Gastroesophageal sphincter (tissue), 4 donors: ENCODE results near the gene SHLD1. TPM values are rescaled to one million over a fixed set of nuclear protein-coding genes. Genes with fewer than 3 reads are reported as not detected.

Experiments used
- ATAC-seq: fragments of 150-250 bp; one replicate; pipeline ENCODE4 v1.9.1; 2016; ENCODE audit warnings: mild to moderate bottlenecking, moderate library complexity
- H3K27ac ChIP-seq, 4 donors: fragments of 200-600 bp; sonication (generic) in 3 of 4; 1 replicate in 3 of 4; 2 replicates in 1 of 4; pipeline ENCODE4 v1.5.1; 2016 to 2019
- H3K27me3 ChIP-seq: fragments of 200-600 bp; sonication (generic); one replicate; pipeline ENCODE4 v1.5.1; 2019
- H3K36me3 ChIP-seq, 2 donors: fragments of 200-600 bp; sonication (generic); one replicate each; pipeline ENCODE4 v1.5.1; 2019; ENCODE audit warnings: control low read depth in 1 of 2
- H3K4me1 ChIP-seq, 3 donors: fragments of 200-600 bp; sonication (generic); 1 replicate in 2 of 3; 2 replicates in 1 of 3; pipeline ENCODE4 v1.5.1; 2016 to 2019; ENCODE audit warnings: control low read depth in 2 of 3
- H3K4me3 ChIP-seq, 2 donors: fragments of 200-600 bp; sonication (generic); one replicate each; pipeline ENCODE4 v1.5.1; 2019; ENCODE audit warnings: mild to moderate bottlenecking in 1 of 2, moderate library complexity in 1 of 2
- H3K9me3 ChIP-seq, 3 donors: fragments of 200-600 bp; sonication (generic); one replicate each; pipeline ENCODE4 v1.5.1; 2017 to 2019; ENCODE audit warnings: control low read depth in 2 of 3
- EP300 ChIP-seq: sonication (generic); formaldehyde crosslinking; IDR thresholded peaks from one replicate; pipeline ENCODE4 v1.6.1; 2017; ENCODE audit warnings: antibody characterized with exemption, mild to moderate bottlenecking
- POLR2A ChIP-seq, 2 donors: fragments of 450-650 bp; IDR thresholded peaks; one replicate each; pipeline ENCODE4 v1.6.1; 2017; ENCODE audit warnings: antibody characterized with exemption in 2 of 2, mild to moderate bottlenecking in 2 of 2, moderate library complexity in 1 of 2
- POLR2AphosphoS5 ChIP-seq: sonication (generic); formaldehyde crosslinking; IDR thresholded peaks from one replicate; pipeline ENCODE4 v1.6.1; 2017; ENCODE audit warnings: antibody characterized with exemption
- WGBS, 2 donors: methylation state at CpG; one replicate each; pipeline ENCODE4 v1.1.5; 2018; ENCODE audit warnings: low coverage in 1 of 2; 5-methylcytosine and 5-hydroxymethylcytosine counted together
- total RNA-seq, 4 donors: library from RNA; depleted of rRNA; stranded (reverse); fragments of >200 nt; gene quantifications; one replicate each; pipeline ENCODE4 v1.1.0, GENCODE V29; 2016
- TF ChIP-seq, protein P1 (sequence below), 4 experiments: fragments of 200-600 bp in 2 of 4; fragments of 450-650 bp in 2 of 4; sonication (generic) in 1 of 4; IDR thresholded peaks; one replicate each; pipeline ENCODE4 v1.5.1; 2017 to 2019; ENCODE audit warnings: antibody characterized with exemption in 4 of 4, mild to moderate bottlenecking in 2 of 4, moderate library complexity in 2 of 4

The SHLD1 gene
- total RNA-seq, 4 donors from 2014 or later, result 0.93 to 3.3 (median 2.1) TPM

DNA sequence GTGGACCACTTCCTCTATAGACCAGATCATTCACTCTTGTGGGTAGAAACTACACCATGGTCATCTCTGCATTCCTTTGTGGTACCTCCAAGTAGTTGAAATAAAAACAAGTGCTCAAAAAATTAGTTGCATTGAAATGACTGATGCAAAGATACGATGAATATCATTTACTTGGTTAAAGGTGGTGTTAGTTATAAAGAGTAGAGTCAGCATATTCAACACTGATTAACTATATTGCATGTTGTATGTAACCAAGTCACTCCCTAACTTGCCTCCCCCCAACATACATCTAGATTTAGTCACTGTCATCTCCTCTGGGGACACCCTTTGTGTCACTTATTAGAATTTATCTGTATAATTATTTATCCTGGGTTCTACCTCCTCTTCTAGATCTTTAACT, 77.7 kb downstream of the SHLD1 start:
- Histone ChIP-seq H3K9me3 (no peaks in the 10 kb centered on the region), H3K36me3 (no peaks in the 10 kb centered on the region), H3K4me1 (peaks cover 3 to 10% (median 4%) of the 10 kb centered on the region in 3 donors), H3K4me3 (no peak overlapping the region), H3K27ac (no peak overlapping the region), H3K27me3 (no peaks in the 10 kb centered on the region)
- no peak for ATAC-seq
- TF ChIP-seq POLR2A (IDR thresholded peaks at IDR 0.05) (no peak), POLR2AphosphoS5 (no peak), EP300 (no peak)
- TF ChIP-seq, protein P1, sequence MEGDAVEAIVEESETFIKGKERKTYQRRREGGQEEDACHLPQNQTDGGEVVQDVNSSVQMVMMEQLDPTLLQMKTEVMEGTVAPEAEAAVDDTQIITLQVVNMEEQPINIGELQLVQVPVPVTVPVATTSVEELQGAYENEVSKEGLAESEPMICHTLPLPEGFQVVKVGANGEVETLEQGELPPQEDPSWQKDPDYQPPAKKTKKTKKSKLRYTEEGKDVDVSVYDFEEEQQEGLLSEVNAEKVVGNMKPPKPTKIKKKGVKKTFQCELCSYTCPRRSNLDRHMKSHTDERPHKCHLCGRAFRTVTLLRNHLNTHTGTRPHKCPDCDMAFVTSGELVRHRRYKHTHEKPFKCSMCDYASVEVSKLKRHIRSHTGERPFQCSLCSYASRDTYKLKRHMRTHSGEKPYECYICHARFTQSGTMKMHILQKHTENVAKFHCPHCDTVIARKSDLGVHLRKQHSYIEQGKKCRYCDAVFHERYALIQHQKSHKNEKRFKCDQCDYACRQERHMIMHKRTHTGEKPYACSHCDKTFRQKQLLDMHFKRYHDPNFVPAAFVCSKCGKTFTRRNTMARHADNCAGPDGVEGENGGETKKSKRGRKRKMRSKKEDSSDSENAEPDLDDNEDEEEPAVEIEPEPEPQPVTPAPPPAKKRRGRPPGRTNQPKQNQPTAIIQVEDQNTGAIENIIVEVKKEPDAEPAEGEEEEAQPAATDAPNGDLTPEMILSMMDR (IDR thresholded peaks at IDR 0.05), result no peak
- 84 to 93% methylated on average over 1 of the region's 1 CpG for WGBS, 2 donors

DNA sequence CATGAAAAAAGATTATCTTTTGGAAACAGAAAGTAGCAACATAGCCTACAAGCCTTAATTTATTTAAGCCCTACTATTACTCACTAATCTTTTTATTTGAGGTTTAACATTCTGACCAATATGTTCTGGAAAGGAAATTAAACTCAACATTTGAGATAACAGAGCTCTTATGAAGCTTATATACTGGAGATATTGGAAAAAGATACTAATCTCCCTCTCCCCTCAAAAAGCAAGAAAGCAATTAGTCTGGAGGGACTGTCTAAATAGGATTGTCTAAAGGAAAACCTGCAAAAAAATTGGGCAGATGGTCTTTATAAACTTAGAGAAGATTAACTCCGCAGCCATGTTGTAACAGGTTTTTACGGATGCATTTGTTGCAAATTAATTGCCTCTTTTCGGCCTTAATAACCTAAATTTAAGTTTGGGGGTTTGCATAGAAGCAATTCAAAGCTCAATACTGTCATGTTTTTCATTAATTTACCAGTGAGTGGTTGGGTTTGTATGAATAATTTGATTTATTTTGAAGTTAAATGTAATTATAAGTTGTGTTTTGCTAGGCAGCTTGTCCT, 79.1 kb downstream of the SHLD1 start:
- no peaks in the 10 kb centered on the region for H3K27me3 ChIP-seq
- no peaks in the 10 kb centered on the region for H3K36me3 ChIP-seq
- H3K9me3 ChIP-seq, result no peaks in the 10 kb centered on the region
- no peak overlapping the region for H3K4me3 ChIP-seq
- 66 to 76% methylated on average over 3 of the region's 3 CpGs for WGBS, 2 donors
- ATAC-seq, result no peak
- H3K4me1 ChIP-seq, result peaks cover 0 to 17% (median 3%) of the 10 kb centered on the region in 3 donors
- TF ChIP-seq POLR2AphosphoS5 (no peak), EP300 (no peak), POLR2A (IDR thresholded peaks at IDR 0.05) (no peak)
- TF ChIP-seq, protein P1 (IDR thresholded peaks at IDR 0.05), result no peak
- no peak overlapping the region for H3K27ac ChIP-seq

DNA sequence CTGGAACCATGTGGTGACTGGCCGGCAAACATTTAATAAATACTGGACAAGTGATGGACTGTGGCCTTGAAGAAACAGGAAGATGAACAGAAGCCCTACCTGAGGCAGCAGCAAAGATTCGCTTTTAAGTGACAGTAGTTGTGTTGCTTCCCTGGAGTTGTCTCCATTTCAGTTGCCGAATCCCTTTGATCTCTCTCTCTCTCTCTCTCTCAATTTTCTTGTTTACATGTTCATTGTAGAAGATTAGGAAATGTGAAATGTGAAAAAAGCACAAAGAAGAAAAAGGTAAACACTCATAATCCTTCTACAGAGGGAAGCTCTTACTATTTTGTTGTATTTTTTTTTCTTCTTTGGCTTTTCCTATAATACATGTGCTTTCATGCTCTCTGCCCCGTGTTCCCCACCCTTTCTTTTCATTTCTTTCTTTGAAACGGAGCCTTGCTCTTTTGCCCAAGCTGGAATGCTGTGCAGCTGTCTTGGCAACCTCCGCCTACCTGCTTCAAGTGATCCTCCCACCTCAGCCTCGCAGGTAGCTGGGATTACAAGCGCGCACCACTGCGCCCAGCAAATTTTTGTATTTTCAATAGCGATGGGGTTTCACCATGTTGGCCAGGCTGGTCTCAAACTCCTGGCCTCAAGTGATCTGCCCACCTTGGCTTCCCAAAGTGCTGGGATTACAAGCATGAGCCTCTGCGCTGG, 81.5 kb downstream of the SHLD1 start:
- no peak for ATAC-seq
- no peak for TF ChIP-seq POLR2A (IDR thresholded peaks at IDR 0.05)
- TF ChIP-seq EP300, result no peak
- no peak for TF ChIP-seq POLR2AphosphoS5
- TF ChIP-seq, protein P1 (IDR thresholded peaks at IDR 0.05), result no peak
- Histone ChIP-seq H3K27ac (no peak overlapping the region), H3K9me3 (no peaks in the 10 kb centered on the region), H3K4me3 (no peak overlapping the region), H3K27me3 (no peaks in the 10 kb centered on the region), H3K36me3 (no peaks in the 10 kb centered on the region), H3K4me1 (peaks cover 9 to 39% (median 11%) of the 10 kb centered on the region in 3 donors)
- WGBS, 2 donors, result 79 to 93% methylated on average over 6 to 10 of the region's 12 CpGs

DNA sequence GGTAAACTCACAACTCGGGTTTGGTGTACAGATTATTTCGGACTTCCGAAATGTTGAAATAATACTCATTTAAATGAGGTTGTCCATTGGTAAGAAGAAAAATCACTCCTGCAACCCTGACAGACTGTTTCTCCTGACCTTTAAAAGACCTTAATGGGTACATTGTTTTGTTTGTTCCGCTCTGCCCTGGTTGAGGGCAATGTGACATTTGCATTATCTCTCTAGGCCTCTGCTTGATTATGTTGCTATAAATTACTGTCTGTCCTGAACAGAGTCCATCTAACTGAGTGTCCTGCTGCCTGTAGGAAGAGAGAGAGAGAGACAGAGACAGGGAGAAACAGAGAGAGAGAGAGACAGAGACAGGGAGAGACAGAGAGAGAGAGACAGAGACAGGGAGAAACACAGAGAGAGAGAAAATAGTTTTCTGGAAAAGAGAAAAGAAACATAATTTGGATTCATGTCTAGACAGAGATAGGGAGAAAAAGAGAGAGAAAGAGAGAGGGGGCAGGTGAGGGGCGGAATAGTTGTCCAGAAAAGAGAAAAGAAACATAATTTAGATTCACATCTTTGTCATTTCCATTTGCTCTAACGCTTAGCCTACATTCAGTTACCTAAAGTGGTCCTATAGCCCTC, 83.2 kb downstream of the SHLD1 start:
- ATAC-seq, result no peak
- peaks cover 9 to 40% (median 11%) of the 10 kb centered on the region in 3 donors for H3K4me1 ChIP-seq
- no peaks in the 10 kb centered on the region for H3K27me3 ChIP-seq
- 80 to 95% methylated on average over 2 to 6 of the region's 6 CpGs for WGBS, 2 donors
- no peaks in the 10 kb centered on the region for H3K9me3 ChIP-seq
- H3K36me3 ChIP-seq, result no peaks in the 10 kb centered on the region
- peak overlapping the region in 1 of 4 donors; percentile 41 for H3K27ac ChIP-seq
- no peak overlapping the region for H3K4me3 ChIP-seq
- no peak for TF ChIP-seq POLR2AphosphoS5
- TF ChIP-seq, protein P1 (IDR thresholded peaks at IDR 0.05), result no peak
- no peak for TF ChIP-seq POLR2A (IDR thresholded peaks at IDR 0.05)
